LoVo (cell line): ENCODE measurements around the gene TSHR.
"Not testable (repeated sequence)": the region's sequence is repeated elsewhere in the genome, so short reads cannot be mapped to it uniquely, and the experiment has no call there.

Experiments
- DNase-seq: peaks from one replicate; pipeline ENCODE4 v3.0.0-alpha.2; 2016; ENCODE audit warnings: low spot score

TSHR gene

GRCh38 chr14:81068176-81068782, 112.9 kb downstream of the TSHR start:
- DNase-seq = no peak

- DNase-seq = no peak
These were observed 115.1 kb downstream of the TSHR start for GRCh38 chr14:81070511-81070910.

GRCh38 chr14:81085596-81085995, 130.2 kb downstream of the TSHR start:
- no peak for DNase-seq

- DNase-seq = no peak
These were observed 131.8 kb downstream of the TSHR start for GRCh38 chr14:81087230-81087629.

GRCh38 chr14:81091139-81091538, 135.7 kb downstream of the TSHR start:
- DNase-seq = no peak

GRCh38 chr14:81091660-81092059, 136.2 kb downstream of the TSHR start:
- no peak for DNase-seq

- DNase-seq = no peak
These were observed 138.2 kb downstream of the TSHR start for GRCh38 chr14:81093651-81094050.

- no peak for DNase-seq
These were observed 140.1 kb downstream of the TSHR start for GRCh38 chr14:81095539-81095938.

- no peak for DNase-seq
These were observed 141.2 kb downstream of the TSHR start for GRCh38 chr14:81096656-81097055.

GRCh38 chr14:81102217-81102616, 146.8 kb downstream of the TSHR start:
- DNase-seq = no peak

GRCh38 chr14:81103443-81103842, 148.0 kb downstream of the TSHR start:
- no peak for DNase-seq

- DNase-seq = no peak
These were observed 150.0 kb downstream of the TSHR start for GRCh38 chr14:81105378-81105777.

GRCh38 chr14:81105961-81106360, 150.5 kb downstream of the TSHR start:
- DNase-seq = no peak

GRCh38 chr14:81110186-81110585, 154.8 kb downstream of the TSHR start:
- DNase-seq = no peak

- no peak for DNase-seq
These were observed 157.8 kb downstream of the TSHR start for GRCh38 chr14:81113176-81113575.

GRCh38 chr14:81113945-81114820, 158.8 kb downstream of the TSHR start:
- DNase-seq = not testable (repeated sequence)

- no peak for DNase-seq
These were observed 165.1 kb downstream of the TSHR start for GRCh38 chr14:81120501-81120900.

GRCh38 chr14:81122326-81122725, 166.9 kb downstream of the TSHR start:
- no peak for DNase-seq

- no peak for DNase-seq
These were observed 168.4 kb downstream of the TSHR start for GRCh38 chr14:81123811-81124210.

GRCh38 chr14:81125536-81125935, 170.1 kb downstream of the TSHR start:
- DNase-seq = no peak

- DNase-seq = no peak
These were observed 172.4 kb downstream of the TSHR start for GRCh38 chr14:81127785-81128184.

GRCh38 chr14:81129242-81129641, 173.8 kb downstream of the TSHR start:
- no peak for DNase-seq

- no peak for DNase-seq
These were observed 177.0 kb downstream of the TSHR start for GRCh38 chr14:81132468-81132867.

- DNase-seq = no peak
These were observed 178.0 kb downstream of the TSHR start for GRCh38 chr14:81133400-81133799.
